Fibroblast of the aortic adventitia (primary cell): ENCODE measurements around the gene GNAO1. TPM values are rescaled to one million over a fixed set of nuclear protein-coding genes. Genes with fewer than 3 reads are reported as not detected.

ENCODE experiments used
- DNase-seq: peaks from one replicate; pipeline ENCODE4 v3.0.0-alpha.2; 2010; ENCODE audit warnings: low read depth
- H3K4me3 ChIP-seq: 2 replicates; pipeline ENCODE4 v1.5.1; 2011; ENCODE audit warnings: low read depth, mild to moderate bottlenecking, control low read depth, low read length, moderate library complexity
- CTCF ChIP-seq: IDR thresholded peaks from 2 replicates; pipeline ENCODE4 v1.5.1; 2011; ENCODE audit warnings: mild to moderate bottlenecking, low read length, control low read depth, inconsistent platforms; ENCODE audit not compliant: insufficient read depth
- total RNA-seq: library from RNA; depleted of rRNA; stranded (reverse); fragments of >200 nt; gene quantifications from 2 replicates; pipeline ENCODE4 v1.2.3, GENCODE V29; 2012; ENCODE audit warnings: low replicate concordance

GNAO1 gene
- total RNA-seq, 1 donor, result 0.09 TPM

GRCh38 chr16:56245197-56245596 lies 53.9 kb downstream of the GNAO1 start:
- no peak for TF ChIP-seq CTCF
- DNase-seq, result no peak
- no peak overlapping the region for H3K4me3 ChIP-seq

DNA sequence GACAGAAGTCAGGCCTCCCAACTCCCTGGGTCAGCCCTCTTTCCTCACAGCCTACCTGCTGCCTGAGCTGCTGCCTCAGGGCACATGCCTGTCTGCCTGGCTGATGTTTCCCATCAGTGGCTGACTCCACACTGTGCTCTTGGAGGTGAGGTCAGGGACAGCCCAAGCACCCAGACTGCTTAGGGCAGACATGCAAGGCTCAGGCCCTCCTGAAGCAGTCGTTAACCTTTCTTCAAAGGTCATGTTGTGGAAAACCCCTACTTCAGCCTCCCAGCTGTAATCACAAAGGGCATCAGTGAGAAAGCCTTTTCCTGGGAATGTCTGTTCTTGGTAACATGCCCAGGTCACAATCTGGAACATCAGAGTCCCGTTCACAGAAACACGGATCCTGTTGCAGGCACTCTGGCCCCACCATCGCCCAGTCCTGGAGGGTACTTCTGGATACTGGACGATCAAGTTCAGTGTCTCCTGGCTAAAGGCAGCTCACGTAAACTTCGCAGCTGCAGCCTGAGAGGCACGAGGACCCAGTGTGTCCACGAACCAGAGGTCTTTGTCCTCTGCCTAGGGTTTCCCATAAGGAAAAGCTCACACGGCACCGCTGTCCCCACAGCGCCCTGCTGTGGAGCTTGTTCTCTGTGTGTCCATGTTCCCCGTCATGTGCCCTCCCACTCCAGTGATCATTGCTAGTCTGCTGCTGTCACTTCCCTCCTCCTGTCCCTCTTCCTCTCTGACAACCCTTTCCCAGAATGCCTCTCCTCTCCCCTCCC lies 54.9 kb downstream of the GNAO1 start:
- TF ChIP-seq CTCF, result no peak
- no peak for DNase-seq
- no peak overlapping the region for H3K4me3 ChIP-seq

DNA sequence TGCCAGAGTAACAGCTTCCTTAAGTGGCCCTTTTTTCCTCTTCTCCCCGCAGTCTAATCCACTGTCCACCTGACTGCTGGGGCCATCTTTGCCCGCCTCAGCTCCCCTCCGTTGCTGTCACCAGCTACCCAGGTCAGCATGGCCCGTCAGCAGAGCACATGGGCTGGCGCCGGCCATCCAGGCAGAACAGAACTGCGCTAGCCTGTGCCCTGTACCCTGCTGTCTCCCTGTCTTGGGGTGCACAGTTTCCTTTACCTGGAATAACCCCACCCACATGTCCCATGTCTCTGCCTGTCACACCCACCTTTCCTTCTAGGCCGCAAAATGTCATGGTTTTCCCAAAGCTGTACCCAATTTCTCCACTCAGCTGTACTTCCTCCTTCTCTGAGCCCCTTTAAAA lies 55.7 kb downstream of the GNAO1 start:
- H3K4me3 ChIP-seq, result no peak overlapping the region
- no peak for DNase-seq
- TF ChIP-seq CTCF, result no peak

GRCh38 chr16:56247808-56248207 lies 56.5 kb downstream of the GNAO1 start:
- TF ChIP-seq CTCF, result no peak
- no peak overlapping the region for H3K4me3 ChIP-seq
- DNase-seq, result no peak

GRCh38 chr16:56252835-56253234 lies 61.5 kb downstream of the GNAO1 start:
- no peak for TF ChIP-seq CTCF
- DNase-seq, result no peak
- H3K4me3 ChIP-seq, result no peak overlapping the region

- DNase-seq, result no peak
- no peak for TF ChIP-seq CTCF
- no peak overlapping the region for H3K4me3 ChIP-seq
Measured at GRCh38 chr16:56255904-56256303, 64.6 kb downstream of the GNAO1 start.

- H3K4me3 ChIP-seq, result no peak overlapping the region
- no peak for DNase-seq
- no peak for TF ChIP-seq CTCF
Measured at GRCh38 chr16:56257239-56257638, 66.0 kb downstream of the GNAO1 start.
